ENCODE results near the gene AP4M1. TPM values are rescaled to one million over a fixed set of nuclear protein-coding genes. Genes with fewer than 3 reads are reported as not detected.

Gene AP4M1
- total and polyA plus RNA-seq, 2 experiments from 2014 or later: 16.2 to 18.7 TPM

DNA sequence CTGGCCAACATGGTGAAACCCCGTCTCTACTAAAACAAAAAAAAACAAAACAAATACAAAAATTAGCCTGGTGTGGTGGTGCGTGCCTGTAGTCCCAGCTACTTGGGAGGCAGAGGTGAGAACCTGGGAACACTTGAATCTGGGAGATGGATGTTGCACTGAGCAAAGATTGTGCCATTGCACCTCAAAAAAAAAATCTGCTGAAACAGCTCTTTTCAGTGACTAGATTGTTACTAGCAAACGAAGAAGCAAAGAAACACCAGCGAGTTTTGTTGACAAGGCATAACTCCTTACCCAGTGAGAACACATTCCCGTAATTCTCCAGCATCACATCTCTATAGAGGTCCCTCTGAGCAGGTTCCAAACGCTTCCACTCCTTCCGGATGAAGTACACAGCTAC, 26.6 kb upstream of the AP4M1 start:
- H3F3A ChIP-seq (ENCODE audit: insufficient read depth): no peaks in the 10 kb centered on the region
- DNase-seq: no peak
- H2AFZ ChIP-seq: no peak overlapping the region
- no peaks in the 10 kb centered on the region for H4K20me1 ChIP-seq (ENCODE audit: insufficient read depth)
- WGBS, 2 experiments (ENCODE audit: low coverage in 1 of 2, low lambda C conversion rate in 2 of 2, missing lambda C conversion rate in 2 of 2): 93 to 94% methylated on average over 7 of the region's 7 CpGs
- no peaks in the 10 kb centered on the region for H3K27me3 ChIP-seq (replicated peaks; ENCODE audit: insufficient read depth)
- H3K36me3 ChIP-seq (ENCODE audit: low read depth): peaks cover 69% of the 10 kb centered on the region
- peaks cover 4% of the 10 kb centered on the region for H3K9me3 ChIP-seq (ENCODE audit: low read depth)
- H3K79me2 ChIP-seq (ENCODE audit: insufficient read depth): peaks cover 60% of the 10 kb centered on the region
- no peak overlapping the region for H3K4me2 ChIP-seq (ENCODE audit: unreplicated experiment)
- no peak overlapping the region for H3K9ac ChIP-seq
- no peak overlapping the region for H3K4me3 ChIP-seq
- TF ChIP-seq EZH2phosphoT487 (IDR thresholded peaks at IDR 0.05; ENCODE audit: insufficient read depth, low read depth) (no peak), EZH2 (IDR thresholded peaks at IDR 0.05; ENCODE audit: insufficient read depth, poor library complexity, severe bottlenecking) (no peak)
- H3K9me2 ChIP-seq (ENCODE audit: insufficient read depth): no peaks in the 10 kb centered on the region
- in situ Hi-C loops (cut with MboI): no loop called here
- H3K4me1 ChIP-seq (ENCODE audit: insufficient read depth): peaks cover 3% of the 10 kb centered on the region; the same call in 1 of the 2 replicates
- H3K27ac ChIP-seq: no peak overlapping the region

DNA sequence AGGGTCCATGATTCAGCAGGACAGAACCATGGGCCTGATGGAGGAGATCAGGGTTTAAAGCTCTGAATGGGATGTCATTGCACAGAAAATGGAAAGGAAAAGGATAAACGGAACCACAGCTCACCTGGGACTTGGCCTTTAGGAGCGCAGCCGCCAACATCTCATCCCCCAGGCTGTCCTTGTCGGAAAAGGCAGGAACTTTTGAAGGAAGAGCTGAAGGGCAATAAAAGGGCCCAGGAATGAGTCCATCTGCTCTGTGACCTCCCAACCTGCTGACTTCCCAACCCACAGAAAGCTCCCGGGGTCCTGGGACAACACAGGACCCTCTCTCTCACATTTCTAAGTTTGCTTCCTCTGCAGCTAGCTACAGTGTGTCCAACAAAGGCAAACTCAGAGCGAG, 26.0 kb upstream of the AP4M1 start:
- H3F3A ChIP-seq (ENCODE audit: insufficient read depth): no peaks in the 10 kb centered on the region
- peaks cover 63% of the 10 kb centered on the region for H3K36me3 ChIP-seq (ENCODE audit: low read depth)
- no peak overlapping the region for H3K4me3 ChIP-seq
- H3K4me2 ChIP-seq (ENCODE audit: unreplicated experiment): no peak overlapping the region
- peaks cover 65% of the 10 kb centered on the region for H3K79me2 ChIP-seq (ENCODE audit: insufficient read depth)
- 98 to 99% methylated on average over 6 of the region's 6 CpGs for WGBS, 2 experiments (ENCODE audit: low coverage in 1 of 2, low lambda C conversion rate in 2 of 2, missing lambda C conversion rate in 2 of 2)
- no peak for DNase-seq
- in situ Hi-C loops (cut with MboI): no loop called here
- no peaks in the 10 kb centered on the region for H3K27me3 ChIP-seq (replicated peaks; ENCODE audit: insufficient read depth)
- no peaks in the 10 kb centered on the region for H3K9me2 ChIP-seq (ENCODE audit: insufficient read depth)
- H4K20me1 ChIP-seq (ENCODE audit: insufficient read depth): no peaks in the 10 kb centered on the region
- no peak overlapping the region for H2AFZ ChIP-seq
- H3K9ac ChIP-seq: no peak overlapping the region
- no peak for TF ChIP-seq EZH2phosphoT487 (IDR thresholded peaks at IDR 0.05; ENCODE audit: insufficient read depth, low read depth)
- no peak for TF ChIP-seq EZH2 (IDR thresholded peaks at IDR 0.05; ENCODE audit: insufficient read depth, poor library complexity, severe bottlenecking)
- H3K9me3 ChIP-seq (ENCODE audit: low read depth): peaks cover 4% of the 10 kb centered on the region
- no peak overlapping the region for H3K27ac ChIP-seq
- peaks cover 9% of the 10 kb centered on the region for H3K4me1 ChIP-seq (ENCODE audit: insufficient read depth)

DNA sequence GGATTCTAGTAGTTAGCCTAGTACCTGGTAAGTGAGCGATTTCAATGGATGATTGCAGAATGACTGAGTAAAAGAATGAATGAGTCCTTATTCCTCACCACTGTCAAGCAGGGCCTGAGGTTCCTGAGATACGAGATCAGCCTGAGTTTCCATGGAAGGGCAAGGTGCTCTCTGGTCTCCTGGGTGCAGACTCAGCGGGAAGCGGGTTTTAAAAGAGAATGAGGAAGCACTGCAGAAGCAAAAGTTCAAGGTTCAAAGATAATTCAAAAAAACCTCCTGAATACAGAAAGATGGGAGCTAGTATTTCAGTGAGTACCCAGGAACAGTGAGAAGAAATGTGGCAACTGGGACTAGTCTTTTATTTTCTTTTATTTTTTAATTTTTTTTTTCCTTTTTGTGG, 24.2 kb upstream of the AP4M1 start:
- H2AFZ ChIP-seq: no peak overlapping the region
- no peak overlapping the region for H3K9ac ChIP-seq
- DNase-seq: no peak
- peaks cover 69% of the 10 kb centered on the region for H3K79me2 ChIP-seq (ENCODE audit: insufficient read depth)
- in situ Hi-C loops (cut with MboI): no loop called here
- H3K27me3 ChIP-seq (replicated peaks; ENCODE audit: insufficient read depth): no peaks in the 10 kb centered on the region
- peaks cover 10% of the 10 kb centered on the region for H3K4me1 ChIP-seq (ENCODE audit: insufficient read depth)
- H3K9me3 ChIP-seq (ENCODE audit: low read depth): no peaks in the 10 kb centered on the region
- H4K20me1 ChIP-seq (ENCODE audit: insufficient read depth): no peaks in the 10 kb centered on the region
- no peak for TF ChIP-seq EZH2phosphoT487 (IDR thresholded peaks at IDR 0.05; ENCODE audit: insufficient read depth, low read depth)
- TF ChIP-seq EZH2 (IDR thresholded peaks at IDR 0.05; ENCODE audit: insufficient read depth, poor library complexity, severe bottlenecking): no peak
- peaks cover 46% of the 10 kb centered on the region for H3K36me3 ChIP-seq (ENCODE audit: low read depth)
- no peak overlapping the region for H3K4me3 ChIP-seq
- no peak overlapping the region for H3K27ac ChIP-seq
- WGBS, 2 experiments (ENCODE audit: low coverage in 1 of 2, low lambda C conversion rate in 2 of 2, missing lambda C conversion rate in 2 of 2): 98% methylated on average over 4 of the region's 4 CpGs
- no peaks in the 10 kb centered on the region for H3K9me2 ChIP-seq (ENCODE audit: insufficient read depth)
- no peaks in the 10 kb centered on the region for H3F3A ChIP-seq (ENCODE audit: insufficient read depth)
- H3K4me2 ChIP-seq (ENCODE audit: unreplicated experiment): no peak overlapping the region

DNA sequence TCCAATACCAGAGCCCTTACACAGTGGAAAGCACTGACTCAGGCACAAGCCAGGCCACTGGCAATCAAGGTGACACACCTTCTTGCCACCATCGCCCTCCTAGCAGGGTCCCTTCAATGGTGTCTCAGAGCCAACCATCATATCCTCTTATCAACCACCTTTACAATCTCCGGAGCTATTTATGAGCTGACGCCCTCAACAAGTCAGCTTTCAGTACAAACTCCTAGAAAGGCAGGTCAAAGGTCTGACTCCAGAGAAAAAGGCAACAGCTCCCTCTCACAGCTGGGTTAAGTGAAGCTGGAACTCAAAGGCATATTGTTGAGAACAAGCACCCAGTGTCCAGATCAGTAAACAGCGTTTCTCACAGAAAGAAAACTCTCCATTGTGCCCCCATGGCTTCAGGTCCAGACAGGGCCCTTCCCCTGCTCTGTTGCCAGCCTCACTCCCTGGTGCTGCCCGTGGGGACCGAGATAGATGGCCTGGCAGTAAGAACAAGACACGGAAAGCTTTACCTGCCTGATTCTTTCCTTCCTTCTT, 22.4 kb upstream of the AP4M1 start:
- Histone ChIP-seq H3K27ac (no peak overlapping the region), H3K9me3 (ENCODE audit: low read depth) (no peaks in the 10 kb centered on the region), H3K9ac (peak overlapping the region; percentile 92; the same call in 1 of the 2 replicates), H2AFZ (no peak overlapping the region), H3K4me1 (ENCODE audit: insufficient read depth) (peaks cover 10% of the 10 kb centered on the region), H4K20me1 (ENCODE audit: insufficient read depth) (no peaks in the 10 kb centered on the region), H3F3A (ENCODE audit: insufficient read depth) (no peaks in the 10 kb centered on the region), H3K4me3 (no peak overlapping the region), H3K36me3 (ENCODE audit: low read depth) (peaks cover 27% of the 10 kb centered on the region), H3K27me3 (replicated peaks; ENCODE audit: insufficient read depth) (no peaks in the 10 kb centered on the region), H3K4me2 (ENCODE audit: unreplicated experiment) (no peak overlapping the region), H3K79me2 (ENCODE audit: insufficient read depth) (peaks cover 69% of the 10 kb centered on the region), H3K9me2 (ENCODE audit: insufficient read depth) (no peaks in the 10 kb centered on the region)
- 78 to 83% methylated on average over 7 of the region's 7 CpGs for WGBS, 2 experiments (ENCODE audit: low coverage in 1 of 2, low lambda C conversion rate in 2 of 2, missing lambda C conversion rate in 2 of 2)
- no peak for TF ChIP-seq EZH2phosphoT487 (IDR thresholded peaks at IDR 0.05; ENCODE audit: insufficient read depth, low read depth)
- no peak for TF ChIP-seq EZH2 (IDR thresholded peaks at IDR 0.05; ENCODE audit: insufficient read depth, poor library complexity, severe bottlenecking)
- DNase-seq: no peak
- in situ Hi-C loops (cut with MboI): no loop called here
